GM19452 (cell line): Measurements from ENCODE around the gene ACSF3.
A peak's percentile ranks its signal among the peaks of the same experiment; 100 is the strongest.
"Not testable (repeated sequence)": the region's sequence is repeated elsewhere in the genome, so short reads cannot be mapped to it uniquely, and the experiment has no call there.

Experiments
- ATAC-seq: cut with Tn5 transposase; IDR thresholded peaks from one replicate; pipeline ENCODE4 v1.9.1; 2021; ENCODE audit not compliant: unreplicated experiment

Gene ACSF3

DNA sequence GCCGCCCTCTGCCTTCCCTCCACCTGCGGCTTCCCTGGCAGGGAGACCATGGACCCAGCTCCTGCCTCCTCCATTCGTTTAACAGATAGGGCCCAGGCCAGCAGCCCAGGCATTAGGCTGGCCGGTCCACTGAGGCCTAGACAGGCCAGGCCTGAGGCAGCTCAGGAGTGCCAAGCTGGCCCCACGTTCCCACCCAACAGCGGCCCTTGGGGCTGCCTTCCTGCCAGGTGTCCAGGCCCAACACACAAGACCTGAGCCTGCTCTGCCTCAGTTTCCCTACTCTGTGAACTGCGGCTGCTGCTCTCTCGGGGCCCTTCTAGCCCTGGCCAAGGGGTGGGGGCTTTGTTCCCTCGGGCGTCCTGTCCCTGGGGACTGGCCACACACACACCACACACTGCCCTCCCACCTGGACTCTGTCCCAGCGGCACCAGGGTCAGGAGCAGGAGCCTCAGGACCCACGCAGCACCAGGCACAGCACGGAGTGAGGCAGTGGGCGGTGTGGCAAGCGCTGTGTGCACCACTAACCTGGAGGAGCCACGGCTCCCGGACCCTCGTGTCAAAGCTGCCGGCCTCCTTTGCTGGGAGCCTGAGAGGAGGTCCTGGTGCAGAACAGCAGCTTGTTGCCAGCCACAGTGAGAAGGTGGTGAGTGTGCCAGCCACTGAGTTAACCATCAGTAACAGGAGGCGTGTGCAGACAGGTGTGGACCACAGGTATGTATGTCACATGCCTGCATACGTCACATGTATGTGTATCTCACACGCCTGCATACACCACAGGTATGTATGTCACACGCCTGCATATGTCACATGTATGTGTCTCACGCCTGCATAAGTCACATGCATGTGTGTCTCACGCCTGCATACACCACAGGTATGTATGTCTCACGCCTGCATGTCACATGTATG is 63.3 kb downstream of the ACSF3 start:
- no peak for ATAC-seq

DNA sequence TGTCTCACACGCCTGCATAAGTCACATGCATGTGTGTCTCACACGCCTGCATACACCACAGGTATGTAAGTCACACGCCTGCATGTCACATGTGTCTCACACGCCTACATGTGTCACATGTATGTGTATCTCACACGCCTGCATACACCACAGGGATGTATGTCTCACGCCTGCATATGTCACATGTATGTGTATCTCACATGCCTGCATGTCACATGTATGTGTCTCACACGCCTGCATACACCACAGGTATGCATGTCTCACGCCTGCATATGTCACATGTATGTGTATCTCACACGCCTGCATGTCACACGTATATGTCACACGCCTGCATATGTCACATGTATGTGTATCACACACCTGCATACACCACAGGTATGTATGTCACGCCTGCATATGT is 64.1 kb downstream of the ACSF3 start:
- no peak for ATAC-seq

DNA sequence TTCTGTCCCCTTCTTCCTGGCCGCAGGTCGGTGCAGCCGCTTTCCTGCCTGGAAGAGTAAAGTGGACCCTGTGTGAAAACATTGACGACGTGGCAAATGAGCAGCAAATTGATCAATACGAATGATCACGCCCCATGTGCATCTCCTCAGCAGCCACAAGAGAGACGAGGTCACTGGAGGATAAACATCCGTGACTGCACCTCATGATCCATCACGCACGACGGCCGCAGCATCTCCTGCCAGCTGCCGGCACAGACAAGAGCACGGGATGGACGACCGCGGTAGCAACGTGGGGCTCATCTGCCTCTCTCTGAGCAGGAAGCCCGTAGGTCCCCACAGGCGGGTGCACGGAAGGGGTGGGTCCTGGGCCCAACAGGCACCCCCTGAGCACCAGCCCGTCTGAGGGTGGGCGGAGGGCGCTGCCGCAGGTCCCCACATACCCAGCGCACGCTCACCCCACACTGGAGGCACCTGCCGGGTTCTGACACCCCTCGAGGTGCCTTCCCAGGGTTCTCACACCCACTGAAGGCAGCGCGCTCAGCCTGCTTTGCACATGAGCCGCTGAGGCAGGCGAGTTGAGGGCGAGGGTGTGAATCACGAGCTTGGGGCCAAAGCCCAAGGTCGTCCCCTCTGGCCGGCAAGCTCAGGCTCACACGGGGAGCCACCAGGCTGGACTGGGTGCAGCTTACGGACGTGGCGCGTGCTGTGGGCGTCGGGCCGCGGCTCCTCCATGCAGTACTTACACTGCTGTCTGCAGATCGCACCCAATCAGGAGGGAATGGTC is 65.6 kb downstream of the ACSF3 start:
- no peak for ATAC-seq

DNA sequence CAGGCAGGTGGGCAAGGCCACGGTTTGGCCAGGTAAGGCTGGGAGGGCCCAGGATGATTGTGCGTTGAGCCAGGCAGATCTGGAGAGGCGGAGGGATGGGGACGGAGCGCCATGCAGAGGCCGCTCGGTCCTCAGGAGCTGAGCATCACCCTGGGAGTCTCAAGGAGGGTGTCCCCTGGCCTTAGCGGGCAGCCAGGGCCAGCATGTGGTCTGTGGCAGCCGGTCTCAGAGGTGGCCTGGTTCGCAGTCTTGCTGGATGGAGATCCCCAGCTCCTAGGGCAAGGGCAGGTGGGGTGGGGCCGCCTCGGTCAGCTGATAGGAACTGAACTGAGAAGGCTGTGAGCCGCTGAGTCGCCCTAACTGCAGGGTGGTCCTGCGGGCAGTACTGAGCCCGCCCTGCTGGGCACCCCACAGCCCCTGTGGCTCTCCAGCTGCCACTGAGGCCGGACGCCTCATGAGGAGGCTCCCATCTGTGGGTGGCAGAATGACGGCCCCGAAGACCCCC is 66.2 kb downstream of the ACSF3 start:
- ATAC-seq, result no peak

DNA sequence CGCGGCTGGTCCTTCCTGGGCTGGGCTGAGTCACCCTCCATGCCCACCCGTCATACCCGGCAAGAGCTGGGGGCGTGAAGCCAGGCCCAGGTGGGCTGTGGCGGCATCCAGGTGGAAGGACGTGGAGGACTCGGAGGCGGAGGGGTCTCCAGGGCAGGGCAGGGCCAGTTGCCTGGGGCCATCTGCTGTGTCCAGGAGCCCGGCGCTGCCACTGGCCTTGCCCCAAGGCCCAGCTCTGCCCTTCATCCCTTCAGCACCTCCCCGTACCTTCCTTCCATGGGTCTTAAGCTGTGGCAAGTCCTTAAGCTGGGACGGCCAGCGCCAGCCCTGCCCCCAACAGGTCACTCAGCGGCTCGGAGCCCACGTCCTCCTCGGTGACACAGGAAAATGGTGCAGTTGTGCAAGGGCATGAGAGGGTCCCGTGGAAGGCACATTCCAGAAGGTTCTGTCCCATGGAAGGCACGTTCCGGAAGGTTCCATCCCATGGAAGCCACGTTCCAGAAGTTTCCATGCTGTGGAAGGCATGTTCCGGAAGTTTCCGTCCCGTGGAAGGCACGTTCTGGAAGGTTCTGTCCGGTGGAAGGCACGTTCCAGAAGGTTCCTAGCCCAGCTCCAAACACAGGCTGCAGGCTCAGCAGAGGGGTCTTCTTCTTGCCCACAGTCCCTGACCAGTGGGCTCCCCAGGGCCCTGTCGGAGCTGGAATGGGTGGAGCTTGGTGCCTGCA is 67.5 kb downstream of the ACSF3 start:
- no peak for ATAC-seq

DNA sequence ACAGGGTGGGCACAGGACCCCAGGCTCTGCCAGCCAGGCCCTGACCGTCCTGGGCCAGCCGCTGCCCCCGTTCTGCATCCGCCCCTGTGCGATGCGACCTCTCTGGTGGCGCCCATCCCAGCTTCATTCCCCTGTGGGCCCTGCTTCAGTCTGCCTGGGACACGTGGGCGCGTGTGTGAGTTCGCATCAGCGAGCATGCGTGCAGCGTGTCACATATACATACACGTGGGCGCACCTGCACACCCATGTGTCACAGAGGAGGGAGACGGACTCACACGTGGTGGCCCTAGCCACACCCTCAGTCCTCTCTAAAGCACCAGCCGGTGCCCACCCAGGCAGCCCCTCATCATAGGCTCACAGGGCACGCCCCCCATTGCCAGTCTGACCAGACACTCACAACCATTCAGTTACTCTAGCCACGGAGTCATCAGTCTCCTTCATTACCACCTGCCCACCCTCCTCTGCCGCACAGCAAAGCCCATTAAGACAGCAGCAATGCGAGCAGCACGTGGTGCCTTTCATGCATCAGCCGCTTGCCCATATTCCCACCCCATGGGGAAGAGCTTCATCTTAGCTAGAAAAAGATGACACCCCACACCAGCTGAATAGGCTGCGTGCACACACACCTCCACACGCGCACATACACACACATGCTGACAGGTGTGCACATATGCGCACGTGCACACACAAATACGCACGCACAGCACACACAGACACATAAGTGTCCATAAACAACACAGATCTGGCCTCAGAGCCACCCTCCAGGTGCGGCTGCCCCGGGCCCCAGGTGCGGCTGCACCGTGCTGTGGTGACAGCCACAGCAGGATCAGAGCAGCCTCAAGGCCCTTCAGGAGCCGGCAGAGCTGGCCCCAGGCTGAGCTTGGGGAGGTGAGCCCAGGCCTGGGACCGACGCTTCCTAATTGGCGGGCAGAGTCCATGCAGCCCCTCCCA is 68.4 kb downstream of the ACSF3 start:
- ATAC-seq, result no peak

DNA sequence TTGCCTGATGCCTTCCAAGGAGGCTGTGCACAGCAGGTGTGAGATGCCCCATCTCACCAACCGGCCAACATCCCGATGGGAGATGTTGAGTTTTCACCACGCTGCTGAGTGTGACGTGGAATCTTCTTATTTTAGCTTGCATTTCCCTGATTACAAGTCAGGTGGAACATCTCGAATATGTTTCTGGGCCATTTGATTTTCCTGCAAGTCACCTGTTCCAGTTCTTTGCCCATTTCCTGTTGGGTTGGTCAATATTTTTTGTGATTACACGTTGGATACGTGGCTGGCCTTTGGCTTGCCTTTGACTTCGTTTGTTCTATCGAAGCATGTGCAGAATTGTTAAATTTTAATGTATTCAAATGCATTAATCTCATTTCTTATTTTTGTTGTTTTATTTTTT is 69.6 kb downstream of the ACSF3 start:
- no peak for ATAC-seq

DNA sequence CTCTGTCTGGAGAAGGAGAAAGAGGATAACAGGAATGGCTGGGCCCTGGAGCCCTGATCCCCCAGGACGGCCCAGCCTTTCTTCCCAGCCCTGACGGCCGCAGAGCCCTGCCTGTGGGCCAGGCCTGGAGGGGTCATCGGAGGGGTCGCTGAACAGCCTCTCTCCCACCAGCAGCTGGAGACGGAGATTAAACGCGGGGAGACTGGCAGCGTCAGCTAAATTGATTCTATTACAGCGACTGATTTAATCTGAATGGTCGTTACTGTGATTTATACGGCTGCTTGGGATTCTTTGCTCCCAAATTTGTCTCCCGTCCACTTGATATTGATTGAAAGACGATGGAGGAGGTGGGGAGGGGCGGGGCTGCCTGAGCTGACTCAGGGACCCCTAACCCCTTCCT is 70.8 kb downstream of the ACSF3 start:
- no peak for ATAC-seq

DNA sequence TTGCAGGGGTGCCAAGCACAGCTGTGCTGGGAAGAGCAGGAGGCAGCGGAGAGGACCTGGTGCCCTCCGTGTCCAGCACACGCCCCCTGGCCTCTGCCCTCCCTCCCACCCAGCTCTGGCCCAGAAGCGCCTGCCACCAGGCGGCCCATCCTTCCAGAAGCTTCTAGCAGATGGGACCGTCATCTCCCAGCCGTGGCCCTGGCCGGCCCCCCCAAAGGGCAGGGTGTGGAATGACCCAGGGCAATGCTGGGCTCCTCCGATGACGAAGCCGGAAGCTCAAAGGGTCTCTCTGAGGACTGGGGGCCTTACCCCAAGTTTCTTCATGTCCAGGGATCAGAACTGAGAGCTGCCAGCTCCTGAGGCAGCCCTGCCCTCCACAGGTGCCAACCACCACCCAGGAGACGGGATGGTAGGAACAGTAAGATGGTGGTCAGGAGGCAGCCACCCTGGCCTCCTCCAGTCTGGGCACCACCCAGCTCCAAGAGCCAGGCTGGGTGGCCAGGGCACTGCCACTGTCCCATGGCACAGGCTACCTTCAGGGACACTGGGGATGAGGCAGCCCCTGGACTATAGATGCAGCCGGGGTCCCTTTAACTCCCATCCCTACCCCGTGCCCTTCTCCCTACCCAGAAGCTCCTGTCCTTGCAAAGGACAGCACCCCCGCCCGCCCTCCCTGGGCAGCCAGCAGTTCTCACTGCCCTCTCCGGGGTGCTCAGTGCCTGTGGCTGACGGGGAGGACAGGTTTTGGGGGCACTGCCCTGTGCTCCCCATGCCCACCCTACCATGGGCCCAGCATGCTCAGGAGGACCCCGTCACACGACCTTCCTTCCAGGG is 71.4 kb downstream of the ACSF3 start:
- no peak for ATAC-seq

DNA sequence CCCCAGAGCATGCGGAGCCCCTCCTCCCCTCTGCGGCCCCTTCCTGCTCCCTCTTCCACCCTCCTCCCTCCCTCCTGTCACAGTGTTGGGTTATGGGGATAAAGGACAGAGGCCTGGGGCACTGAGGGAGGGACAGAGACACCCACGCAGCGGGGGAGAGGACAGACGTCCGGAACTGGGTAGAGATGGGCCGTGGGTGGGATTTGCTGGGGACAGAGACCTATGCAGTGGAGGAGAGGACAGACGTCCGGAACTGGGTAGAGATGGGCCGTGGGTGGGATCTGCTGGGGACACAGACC is 72.0 kb downstream of the ACSF3 start:
- not testable (repeated sequence) for ATAC-seq

DNA sequence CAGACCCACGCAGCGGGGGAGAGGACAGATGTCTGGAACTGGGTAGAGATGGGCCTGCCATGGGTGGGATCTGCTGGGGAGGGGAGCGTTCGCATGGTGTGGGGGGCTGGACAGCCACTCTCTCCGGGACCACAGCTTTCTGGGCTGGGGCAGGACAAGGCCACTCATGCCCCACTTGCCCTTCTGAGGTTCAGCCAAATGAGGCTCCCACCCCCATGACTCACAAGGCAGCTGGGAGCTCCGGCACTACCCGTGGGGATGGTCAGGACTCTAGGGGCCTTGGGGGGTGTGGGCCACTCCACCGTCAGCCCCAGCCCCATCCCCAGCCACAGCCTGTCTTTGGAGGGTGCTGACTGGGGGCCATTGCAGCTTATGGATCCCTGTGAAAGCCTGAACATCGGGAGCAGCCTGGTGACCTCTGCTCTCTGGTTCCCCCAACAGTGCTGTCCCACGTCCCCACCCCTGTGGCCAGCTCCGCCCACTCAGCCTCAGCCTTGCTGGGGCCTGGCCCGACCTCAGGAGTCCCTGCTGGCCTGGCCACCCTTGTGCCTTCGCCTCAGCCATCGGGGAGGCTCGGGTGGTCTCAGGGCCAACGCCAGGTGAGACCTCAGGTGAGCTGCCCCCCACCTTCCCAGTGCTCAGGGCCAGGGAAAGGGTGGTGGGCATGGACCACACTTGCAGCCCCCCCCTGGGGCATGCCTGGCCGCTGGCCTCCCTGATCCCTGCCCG is 73.2 kb downstream of the ACSF3 start:
- no peak for ATAC-seq

DNA sequence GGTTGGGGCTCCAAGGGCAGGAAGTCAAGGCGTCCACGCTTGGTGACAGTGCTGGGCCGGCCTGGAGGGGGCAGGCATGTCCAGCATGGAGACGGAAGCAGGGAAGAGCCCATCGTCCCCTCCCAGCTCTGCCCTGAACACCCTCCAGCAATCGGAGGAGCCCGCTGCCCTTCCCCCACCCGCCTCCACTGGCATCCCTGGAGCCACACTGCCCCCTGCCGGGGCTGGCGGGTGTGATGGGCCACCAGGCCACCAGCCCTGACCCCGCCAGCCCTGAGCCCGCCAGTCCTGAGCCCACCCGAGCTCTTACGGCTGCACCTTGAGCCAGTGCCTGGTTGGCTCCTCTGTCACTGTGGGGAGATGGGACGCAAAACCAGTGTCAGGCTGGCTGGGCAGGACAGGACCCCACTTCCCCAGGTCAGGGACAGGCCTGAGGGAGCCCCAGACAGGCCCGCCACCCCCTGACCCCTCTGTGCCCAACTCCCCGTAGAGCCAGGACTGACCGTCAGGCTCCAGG is 73.8 kb downstream of the ACSF3 start:
- ATAC-seq, result no peak

DNA sequence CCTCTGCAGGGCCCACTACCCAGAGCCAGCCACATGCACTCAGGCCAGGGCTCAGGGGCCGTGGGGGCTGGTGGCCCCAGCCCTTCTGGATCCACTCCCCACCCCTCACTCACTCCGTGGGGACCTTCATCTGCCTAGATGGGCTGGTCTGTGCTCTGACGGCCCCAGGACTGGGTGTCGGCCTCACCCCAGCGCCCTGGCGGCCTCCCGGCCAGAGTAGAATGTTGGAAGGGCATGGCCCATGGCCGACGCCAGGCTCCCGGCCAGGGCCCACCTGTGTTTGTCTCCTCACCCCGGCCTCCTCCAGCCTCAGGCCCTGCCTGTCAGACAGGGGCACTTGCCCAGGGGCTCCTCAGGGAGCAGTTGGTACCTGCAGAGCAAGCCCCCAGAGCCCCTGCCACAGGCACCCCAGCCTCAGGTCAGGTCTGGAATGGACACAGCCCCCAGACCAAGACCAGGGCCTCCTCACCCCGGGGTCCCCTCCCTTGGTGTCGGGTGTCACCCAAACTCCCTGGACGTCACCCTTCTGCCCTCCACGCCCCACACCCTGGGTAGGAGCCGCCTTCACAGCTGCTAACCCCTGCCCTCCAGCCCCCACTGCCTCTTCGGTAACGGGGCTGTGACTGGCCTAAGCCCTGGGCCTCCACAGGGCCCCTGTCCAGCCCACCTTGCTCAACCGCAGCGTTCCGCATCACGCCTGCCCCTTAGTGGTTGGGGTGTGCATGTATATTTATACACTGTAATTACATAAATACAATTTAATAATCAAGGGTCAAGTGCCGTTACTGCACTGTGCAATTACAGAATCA is 74.9 kb downstream of the ACSF3 start:
- no peak for ATAC-seq

DNA sequence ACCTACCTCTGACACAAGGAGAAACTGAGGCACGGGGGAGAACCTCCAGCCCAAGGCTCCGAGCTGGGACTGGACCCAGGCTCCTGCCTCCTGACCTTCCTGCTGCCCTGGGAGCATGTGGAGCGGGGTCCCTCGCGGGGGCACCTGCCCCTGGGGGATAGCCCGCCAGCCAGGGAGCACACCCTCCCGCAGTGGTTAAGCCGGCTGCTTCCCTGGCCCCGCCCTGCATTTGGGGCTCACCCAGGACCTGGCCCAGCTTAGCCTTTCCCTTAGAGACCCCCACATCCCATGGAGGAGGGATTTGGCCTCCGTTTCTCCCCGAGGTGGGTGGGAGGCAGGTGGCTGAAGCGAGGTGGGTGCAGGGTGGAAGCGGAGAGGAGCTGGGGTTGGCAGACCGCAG is 76.1 kb downstream of the ACSF3 start:
- ATAC-seq, result no peak

DNA sequence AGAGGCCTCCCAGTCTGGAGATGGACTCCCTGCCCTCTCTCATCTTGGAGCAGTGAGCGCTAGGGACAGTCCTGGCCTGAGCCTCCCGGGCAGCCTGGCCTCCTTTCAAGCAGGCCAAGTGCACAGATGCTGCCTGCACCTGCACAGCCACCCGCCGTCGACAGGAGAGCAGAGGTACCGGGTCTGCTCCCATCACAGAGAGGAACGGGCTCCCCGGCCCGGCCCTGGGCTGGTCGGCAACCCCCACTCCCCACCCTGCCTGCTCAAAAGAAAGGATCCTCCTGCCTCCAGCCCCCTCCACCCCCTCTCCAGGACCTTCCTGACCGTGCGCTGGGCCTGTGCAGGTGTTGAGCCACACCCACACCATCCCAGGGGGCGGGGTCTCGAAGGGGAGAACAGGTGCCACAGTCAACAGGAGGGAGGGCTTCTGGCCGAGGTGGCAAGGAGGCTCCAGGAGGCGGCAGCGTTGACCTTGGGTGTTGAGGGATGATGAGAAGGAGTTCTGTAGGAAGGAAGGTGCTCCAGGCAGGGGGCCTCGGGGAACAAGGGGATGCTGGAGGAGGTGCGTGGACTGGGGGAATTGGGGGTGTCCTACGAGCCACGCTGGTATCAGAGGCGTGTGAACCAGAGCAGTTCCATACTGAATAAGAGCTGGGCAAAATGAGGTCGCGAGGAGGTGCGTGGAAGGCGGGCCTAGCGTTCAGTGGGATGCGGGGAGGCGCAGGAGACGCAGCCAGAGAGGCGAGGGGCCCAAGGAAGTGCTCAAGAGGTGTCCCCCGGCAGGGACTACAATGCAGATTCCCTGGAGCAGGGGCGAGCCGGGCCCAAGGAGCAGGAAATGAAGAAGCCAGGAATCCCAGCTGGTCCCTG is 76.9 kb downstream of the ACSF3 start:
- no peak for ATAC-seq

DNA sequence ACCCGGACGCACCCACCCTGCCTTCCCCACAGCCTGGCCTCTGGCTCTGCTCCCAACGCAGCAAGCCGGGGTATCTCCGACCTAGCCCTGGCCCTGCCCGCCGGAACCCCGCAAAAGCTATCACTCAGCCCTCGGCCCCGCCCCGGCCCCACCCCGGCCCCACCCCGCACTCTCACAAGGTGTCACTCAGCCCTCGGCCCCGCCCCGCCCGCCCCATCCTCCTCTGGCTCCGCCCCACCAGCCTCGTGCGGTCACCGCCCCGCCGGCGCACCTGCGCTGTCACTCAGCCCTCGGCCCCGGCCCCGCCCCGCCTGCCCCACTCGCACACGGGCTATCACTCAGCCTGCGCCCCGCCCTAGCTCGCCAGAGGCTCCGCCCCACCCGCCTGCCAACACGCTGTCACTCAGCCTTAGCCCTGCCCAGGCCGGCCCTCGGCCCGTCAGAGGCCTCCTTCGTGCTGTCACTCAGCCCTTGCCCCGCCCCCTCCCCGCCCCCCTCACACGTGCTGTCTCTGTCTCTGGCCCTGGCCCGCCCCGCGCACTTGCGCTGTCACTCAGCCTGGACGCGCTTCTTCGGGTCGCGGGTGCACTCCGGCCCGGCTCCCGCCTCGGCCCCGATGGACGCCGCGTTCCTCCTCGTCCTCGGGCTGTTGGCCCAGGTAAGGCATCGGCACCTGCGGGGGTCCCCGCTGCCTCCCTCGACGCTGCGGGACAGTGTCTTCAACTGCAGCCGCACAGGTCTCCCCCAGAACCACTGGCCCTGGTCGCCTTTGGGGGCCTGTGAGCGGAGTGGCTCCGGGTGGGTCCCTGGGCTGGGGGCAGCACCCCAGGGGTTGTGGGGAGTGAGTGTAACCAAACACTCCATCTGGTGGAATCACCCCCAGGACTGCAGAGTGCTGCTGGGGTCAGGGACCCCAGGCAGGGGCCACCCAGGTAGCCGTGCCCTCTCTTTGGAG is 77.8 kb downstream of the ACSF3 start, which contains the start of gene CDH15:
Gene CDH15 (plus strand): TSS at position 533 of the 955 bp plus-strand sequence. CDS start 84 bp downstream, at position 617.
- peak; percentile 75 for ATAC-seq
